Measurements from ENCODE around the gene CDK19. TPM values are rescaled to one million over a fixed set of nuclear protein-coding genes. Genes with fewer than 3 reads are reported as not detected.

The CDK19 gene
- total and polyA plus RNA-seq, 9 of the 15 experiments (the other 6 are each of a cell fraction or from before 2014, with no cell fraction given): 3.8 to 15.2 (median 7.4) TPM

- H2AFZ ChIP-seq (ENCODE audit: low read depth, low read length): no peak overlapping the region
- no peak overlapping the region for H3K4me2 ChIP-seq (ENCODE audit: insufficient read depth, low read length)
- ChIA-PET CTCF (ENCODE audit: low intra/inter-chr PET ratio) (no interaction called here), POLR2A (no interaction called here)
- no TSS peak for BruUV-seq (replicated peaks)
- in situ Hi-C loops (cut with MboI): no loop called here
- H3K4me3 ChIP-seq: no peak overlapping the region
- DNase-seq (ENCODE audit: extremely low read depth in 1 of 4, low spot score in 3 of 4) (no peak), FAIRE-seq (no peak), ATAC-seq (no peak)
- no peaks in the 10 kb centered on the region for H3K27me3 ChIP-seq (ENCODE audit: control insufficient read depth in 2 of 2, insufficient read depth in 2 of 2, low read length in 2 of 2)
- 88% methylated on average over 1 of the region's 1 CpG for WGBS (ENCODE audit: insufficient coverage, low coverage, missing lambda C conversion rate)
- no peaks in the 10 kb centered on the region for H3K79me2 ChIP-seq (ENCODE audit: control insufficient read depth, insufficient read depth, low read length)
- H3K9me1 ChIP-seq (ENCODE audit: control insufficient read depth, insufficient read depth, low read length): no peaks in the 10 kb centered on the region
- H3K27ac ChIP-seq (ENCODE audit: extremely low read depth, low read depth, low read length): no peak overlapping the region
- intact Hi-C loops (cut with micrococcal nuclease): no loop called here
- no peak overlapping the region for H3K9ac ChIP-seq (ENCODE audit: insufficient read depth in 1 of 2, low read depth in 2 of 2, low read length in 2 of 2)
- H3K9me3 ChIP-seq (replicated peaks; ENCODE audit: control insufficient read depth, insufficient read depth, low read depth, low read length): no peaks in the 10 kb centered on the region
- H4K20me1 ChIP-seq (replicated peaks; ENCODE audit: control insufficient read depth, insufficient read depth, low read length): no peaks in the 10 kb centered on the region
- no peaks in the 10 kb centered on the region for H3K36me3 ChIP-seq (ENCODE audit: control insufficient read depth, insufficient read depth, low read length)
- H3K4me1 ChIP-seq (replicated peaks in 1 of 2; ENCODE audit: control insufficient read depth in 2 of 2, insufficient read depth in 2 of 2, low read length in 2 of 2): peaks cover 13 to 30% of the 10 kb centered on the region in 2 experiments; a peak in 4 of 5 replicates
- no peak for TF ChIP-seq MTA1 (IDR thresholded peaks at IDR 0.05; ENCODE audit: borderline replicate concordance)
- no peak for TF ChIP-seq ZNF217 (CRISPR knock-in tag; IDR thresholded peaks at IDR 0.05)
- no peak for TF ChIP-seq MEF2A (IDR thresholded peaks at IDR 0.05; ENCODE audit: control insufficient read depth, low read depth, low read length)
- no peak for TF ChIP-seq PRDM10 (IDR thresholded peaks at IDR 0.05; ENCODE audit: partially characterized antibody)
- TF ChIP-seq HNRNPLL (IDR thresholded peaks at IDR 0.05; ENCODE audit: low read depth, low read length, poor library complexity, severe bottlenecking): no peak
- no peak for TF ChIP-seq ZBTB11 (CRISPR knock-in tag; IDR thresholded peaks at IDR 0.05)
- TF ChIP-seq CHD1 (IDR thresholded peaks at IDR 0.05; ENCODE audit: low read length): no peak
Measured at GRCh38 chr6:110617057-110617456, 198.2 kb downstream of the CDK19 start.

Measured in K562 (cell line).